Gastrocnemius medialis (tissue), 4 donors: ENCODE data around the gene DAPK1.

Experiments used
- POLR2A ChIP-seq, 2 donors: fragments of 450-650 bp; IDR thresholded peaks; one replicate each; pipeline ENCODE4 v1.6.1; 2017; ENCODE audit warnings: antibody characterized with exemption in 2 of 2, mild to moderate bottlenecking in 2 of 2, moderate library complexity in 2 of 2
- TF ChIP-seq, protein P1 (sequence below), 5 experiments: fragments of 450-650 bp in 3 of 5; fragments of 200-600 bp in 2 of 5; sonication (generic) in 2 of 5; IDR thresholded peaks in 4 of 5; conservative IDR thresholded peaks in 1 of 5; 1 replicate in 4 of 5; 2 replicates in 1 of 5; pipeline ENCODE4 v1.5.1; 2016 to 2019; ENCODE audit warnings: antibody characterized with exemption in 5 of 5, mild to moderate bottlenecking in 3 of 5, moderate library complexity in 3 of 5

DNA sequence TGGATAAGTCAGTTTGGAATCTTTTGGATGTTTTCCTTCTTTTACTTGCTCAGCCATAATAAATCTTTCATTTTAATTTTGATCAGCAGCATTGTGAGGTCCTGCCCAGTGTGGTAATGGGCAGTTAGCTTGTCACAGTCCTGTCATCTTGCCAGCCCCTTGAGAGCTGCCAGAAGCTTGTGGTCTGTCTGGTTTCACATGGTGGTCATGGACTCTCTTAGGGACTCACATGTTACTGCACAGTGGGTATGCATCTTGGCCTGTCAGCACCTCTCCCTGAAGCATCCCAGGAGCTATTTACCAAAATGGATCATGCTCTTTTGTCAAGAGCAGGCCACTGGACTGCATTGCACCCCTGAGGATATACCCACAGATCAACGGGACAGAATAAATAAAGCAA lies 60.3 kb downstream of the DAPK1 start:
- TF ChIP-seq, protein P1, sequence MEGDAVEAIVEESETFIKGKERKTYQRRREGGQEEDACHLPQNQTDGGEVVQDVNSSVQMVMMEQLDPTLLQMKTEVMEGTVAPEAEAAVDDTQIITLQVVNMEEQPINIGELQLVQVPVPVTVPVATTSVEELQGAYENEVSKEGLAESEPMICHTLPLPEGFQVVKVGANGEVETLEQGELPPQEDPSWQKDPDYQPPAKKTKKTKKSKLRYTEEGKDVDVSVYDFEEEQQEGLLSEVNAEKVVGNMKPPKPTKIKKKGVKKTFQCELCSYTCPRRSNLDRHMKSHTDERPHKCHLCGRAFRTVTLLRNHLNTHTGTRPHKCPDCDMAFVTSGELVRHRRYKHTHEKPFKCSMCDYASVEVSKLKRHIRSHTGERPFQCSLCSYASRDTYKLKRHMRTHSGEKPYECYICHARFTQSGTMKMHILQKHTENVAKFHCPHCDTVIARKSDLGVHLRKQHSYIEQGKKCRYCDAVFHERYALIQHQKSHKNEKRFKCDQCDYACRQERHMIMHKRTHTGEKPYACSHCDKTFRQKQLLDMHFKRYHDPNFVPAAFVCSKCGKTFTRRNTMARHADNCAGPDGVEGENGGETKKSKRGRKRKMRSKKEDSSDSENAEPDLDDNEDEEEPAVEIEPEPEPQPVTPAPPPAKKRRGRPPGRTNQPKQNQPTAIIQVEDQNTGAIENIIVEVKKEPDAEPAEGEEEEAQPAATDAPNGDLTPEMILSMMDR (IDR thresholded peaks at IDR 0.05 in 4 of 5, conservative IDR thresholded peaks at IDR 0.05 in 1 of 5) = no peak
- no peak for TF ChIP-seq POLR2A (IDR thresholded peaks at IDR 0.05)
